GM12878 (cell line): Measurements from ENCODE around the gene SMARCC1. TPM values are rescaled to one million over a fixed set of nuclear protein-coding genes. Genes with fewer than 3 reads are reported as not detected.

Experiments
- ATAC-seq: fragments of 200-7000 bp; cut with Tn5 transposase; 3 replicates; pipeline ENCODE4 v1.9.1; 2020; ENCODE audit warnings: mild to moderate bottlenecking, moderate library complexity
- BruUV-seq: library from RNA; stranded (reverse); fragments of 400-500 nt; replicated peaks from 2 replicates; lab custom pipeline; 2021; lab: Mats Ljungman, UMichigan
- CTCF ChIA-PET: fragments of 300-600 bp; sonication (Branson Sonifier 250); formaldehyde crosslinking; extraction: SDS; loops from one replicate; lab custom pipeline; 2021; ENCODE audit warnings: inconsistent platforms; lab: Yijun Ruan, JAX
- POLR2A ChIA-PET: fragments of 350-600 bp; formaldehyde crosslinking; extraction: SDS; loops from one replicate; lab custom pipeline; 2021; ENCODE audit warnings: inconsistent platforms; lab: Charles Lee
- RAD21 ChIA-PET: fragments of 300-600 bp; sonication (Branson Sonifier 250); formaldehyde crosslinking; loops from one replicate; lab custom pipeline; 2023; ENCODE audit warnings: antibody characterized with exemption; ENCODE audit not compliant: unreplicated experiment; lab: Charles Lee
- SMC1A ChIA-PET: fragments of 300-600 bp; sonication (Branson Sonifier 250); formaldehyde crosslinking; loops from one replicate; lab custom pipeline; 2023; ENCODE audit not compliant: unreplicated experiment, uncharacterized antibody; lab: Charles Lee
- DNase-seq: peaks from one replicate; pipeline ENCODE4 v3.0.0-alpha.2; 2011; ENCODE audit warnings: low read depth, low spot score
- FAIRE-seq: peaks from 3 replicates; lab custom pipeline; 2011; peaks lifted over from hg19 to GRCh38; lab: Jason Lieb, UNC
- H2AFZ ChIP-seq: 2 replicates; pipeline ENCODE4 v1.6.0; 2011; ENCODE audit warnings: low read depth, low read length, control low read depth; ENCODE audit not compliant: control insufficient read depth
- H3K27ac ChIP-seq: 2 replicates; pipeline ENCODE4 v1.5.1; 2011; ENCODE audit warnings: control low read depth; ENCODE audit not compliant: control insufficient read depth, insufficient read depth
- H3K27me3 ChIP-seq, 2 experiments: replicated peaks in 1 of 2; 2 replicates each; pipeline versions ENCODE4 v1.6.0 to v1.6.1; 2011; ENCODE audit warnings: low read length in 1 of 2; ENCODE audit not compliant: control insufficient read depth in 2 of 2, insufficient read depth in 2 of 2
- H3K36me3 ChIP-seq, 2 experiments: 2 replicates each; pipeline ENCODE4 v1.5.1; 2011; ENCODE audit warnings: low read length in 1 of 2; ENCODE audit not compliant: control insufficient read depth in 2 of 2, insufficient read depth in 2 of 2
- H3K4me1 ChIP-seq: 2 replicates; pipeline ENCODE4 v1.6.1; 2011; ENCODE audit warnings: mild to moderate bottlenecking, low read length, moderate library complexity, mixed read lengths; ENCODE audit not compliant: control insufficient read depth, insufficient read depth
- H3K4me2 ChIP-seq: 2 replicates; pipeline ENCODE4 v1.6.0; 2011; ENCODE audit warnings: control low read depth; ENCODE audit not compliant: control insufficient read depth, insufficient read depth
- H3K4me3 ChIP-seq: fragments of 200-600 bp; sonication (generic); 2 replicates; pipeline ENCODE4 v1.5.1; 2016
- H3K79me2 ChIP-seq: 2 replicates; pipeline ENCODE4 v1.6.0; 2011; ENCODE audit warnings: low read length; ENCODE audit not compliant: control insufficient read depth, insufficient read depth
- H3K9ac ChIP-seq: 2 replicates; pipeline ENCODE4 v1.8.0; 2011; ENCODE audit warnings: low read length, control low read depth, mixed read lengths; ENCODE audit not compliant: control insufficient read depth, insufficient read depth
- H3K9me3 ChIP-seq: replicated peaks from 3 replicates; pipeline ENCODE4 v1.5.1; 2011; ENCODE audit warnings: mild to moderate bottlenecking, low read length; ENCODE audit not compliant: control insufficient read depth, insufficient read depth
- H4K20me1 ChIP-seq: 2 replicates; pipeline ENCODE4 v1.6.0; 2011; ENCODE audit not compliant: control insufficient read depth, insufficient read depth
- CEBPB ChIP-seq, 2 experiments: fragments of 150-350 bp in 1 of 2; IDR thresholded peaks; 2 replicates each; pipeline ENCODE4 v1.6.1; 2012 to 2014; ENCODE audit warnings: low read depth in 2 of 2, low read length in 2 of 2, borderline replicate concordance in 1 of 2, inconsistent platforms in 1 of 2
- E4F1 ChIP-seq: fragments of 450-650 bp; IDR thresholded peaks from 2 replicates; pipeline ENCODE4 v1.6.1; 2018; ENCODE audit warnings: borderline replicate concordance, mild to moderate bottlenecking; ENCODE audit not compliant: partially characterized antibody
- HCFC1 ChIP-seq: fragments of 150-350 bp; IDR thresholded peaks from 2 replicates; pipeline ENCODE4 v1.6.1; 2014; ENCODE audit warnings: low read length
- RAD21 ChIP-seq: IDR thresholded peaks from 2 replicates; pipeline ENCODE4 v1.6.1; 2011; ENCODE audit warnings: mild to moderate bottlenecking, low read depth, low read length, moderate library complexity; ENCODE audit not compliant: insufficient read depth
- WGBS: methylation state at CpG from one replicate; pipeline ENCODE4 v1.1.6; 2016; ENCODE audit warnings: low lambda C conversion rate; ENCODE audit not compliant: insufficient replicate concordance, insufficient coverage; ENCODE audit errors: missing lambda C conversion rate; 5-methylcytosine and 5-hydroxymethylcytosine counted together
- in situ Hi-C: fragments of 300-500 bp; cut with MboI; formaldehyde crosslinking; loops from 9 replicates; pipeline ENCODE4 v1.14.3; 2018; ENCODE audit warnings: mixed read lengths
- intact Hi-C: fragments of 100-400 bp; cut with micrococcal nuclease; formaldehyde crosslinking; loops from one replicate; pipeline ENCODE4 v1.14.2; 2022; ENCODE audit not compliant: unreplicated experiment
- polyA plus RNA-seq, 11 experiments: library from polyadenylated mRNA; depleted of rRNA in 4 of 11; unstranded in 6 of 11; stranded (reverse) in 5 of 11; fragments of >200 nt; fragmentation: Nextera tagmentation in 4 of 11; fragmentation: Illumina TruSeq in 1 of 11; extraction: Ambion mirVana in 4 of 11; extraction: Trizol in 1 of 11; gene quantifications; 1 replicate in 1 of 11; 2 replicates in 10 of 11; pipeline versions ENCODE4 v1.2.1 to v1.2.3, GENCODE V29; 2011 to 2016; ENCODE audit warnings: inconsistent platforms in 2 of 11, missing spikeins in 2 of 11, low read depth in 1 of 11
- total RNA-seq, 4 experiments: library from RNA; depleted of rRNA in 3 of 4; stranded (reverse); fragments of >200 nt in 3 of 4; fragmentation: Illumina TruSeq in 1 of 4; extraction: Trizol in 1 of 4; gene quantifications; 2 replicates each; pipeline versions ENCODE4 v1.2.1 to v1.2.3, GENCODE V29; 2013 to 2021

Gene SMARCC1
- total and polyA plus RNA-seq, 10 of the 15 experiments (the other 5 are each of a cell fraction or from before 2014, with no cell fraction given), result 26.6 to 147 (median 57.1) TPM

- Histone ChIP-seq H3K4me3 (no peak overlapping the region), H3K9ac (no peak overlapping the region), H3K27ac (no peak overlapping the region), H4K20me1 (no peaks in the 10 kb centered on the region), H3K9me3 (no peaks in the 10 kb centered on the region), H3K4me1 (no peaks in the 10 kb centered on the region), H3K79me2 (no peaks in the 10 kb centered on the region), H3K27me3 (peaks cover 3 to 5% of the 10 kb centered on the region in 2 experiments; a peak in 2 of 4 replicates), H2AFZ (no peak overlapping the region), H3K4me2 (no peak overlapping the region), H3K36me3 (no peaks in the 10 kb centered on the region)
- ChIA-PET CTCF (no interaction called here), RAD21 (no interaction called here), POLR2A (no interaction called here), SMC1A (interaction anchor here (0.7 to 2.1 kb wide), 3 partner anchors 9 to 16 kb away, joined by 3 to 5 read pairs (median 3); no protein-coding TSS in a partner anchor)
- no TSS peak for BruUV-seq
- 23% methylated on average over 9 of the region's 9 CpGs for WGBS
- FAIRE-seq (no peak), ATAC-seq (no peak), DNase-seq (no peak)
- TF ChIP-seq HCFC1 (no peak), E4F1 (no peak), RAD21 (no peak), CEBPB (IDR thresholded peaks at IDR 0.05; ENCODE audit: borderline replicate concordance in 1 of 2, low read depth in 2 of 2, low read length in 2 of 2) (no peak)
- in situ Hi-C loops (no loop called here), intact Hi-C loops (no loop called here)
These were observed 208.2 kb downstream of the SMARCC1 start for GRCh38 chr3:47573190-47574172.
